ENCODE results near the gene SLC35A3. TPM values are rescaled to one million over a fixed set of nuclear protein-coding genes. Genes with fewer than 3 reads are reported as not detected.

Gene SLC35A3
- total and polyA plus RNA-seq, 9 of the 15 experiments (the other 6 are each of a cell fraction or from before 2014, with no cell fraction given), result 3.5 to 21.7 (median 13.2) TPM

DNA sequence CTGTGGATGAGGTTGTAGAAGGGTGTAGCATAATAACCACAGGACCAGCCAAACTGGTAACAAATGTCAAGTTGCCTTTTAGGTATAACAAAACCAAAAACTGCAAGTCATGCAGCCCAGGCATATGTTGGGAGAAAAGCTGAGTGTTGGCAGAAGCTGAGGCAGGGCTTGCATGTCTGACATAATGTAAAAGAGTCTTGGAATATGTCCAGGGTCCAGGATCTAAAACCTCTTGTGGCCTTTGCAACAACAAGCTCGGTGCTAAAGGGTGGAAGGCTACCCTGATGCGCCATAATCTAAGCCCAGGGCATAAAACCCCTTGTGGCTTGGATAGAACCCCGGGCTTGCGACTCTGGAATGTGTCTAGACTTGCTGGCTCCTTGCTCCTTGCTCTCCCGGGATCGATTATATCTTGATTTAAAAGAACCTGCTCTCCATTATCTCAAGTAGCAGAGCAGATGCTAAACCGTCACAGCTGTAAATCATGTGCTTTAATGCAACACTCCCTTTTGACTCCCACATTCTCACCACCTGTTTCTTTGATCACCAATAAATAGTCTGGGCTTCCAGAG is 26.5 kb upstream of the SLC35A3 start (continued):
- TF ChIP-seq, protein P1, sequence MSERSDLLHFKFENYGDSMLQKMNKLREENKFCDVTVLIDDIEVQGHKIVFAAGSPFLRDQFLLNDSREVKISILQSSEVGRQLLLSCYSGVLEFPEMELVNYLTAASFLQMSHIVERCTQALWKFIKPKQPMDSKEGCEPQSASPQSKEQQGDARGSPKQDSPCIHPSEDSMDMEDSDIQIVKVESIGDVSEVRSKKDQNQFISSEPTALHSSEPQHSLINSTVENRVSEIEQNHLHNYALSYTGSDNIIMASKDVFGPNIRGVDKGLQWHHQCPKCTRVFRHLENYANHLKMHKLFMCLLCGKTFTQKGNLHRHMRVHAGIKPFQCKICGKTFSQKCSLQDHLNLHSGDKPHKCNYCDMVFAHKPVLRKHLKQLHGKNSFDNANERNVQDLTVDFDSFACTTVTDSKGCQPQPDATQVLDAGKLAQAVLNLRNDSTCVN (CRISPR knock-in tag; IDR thresholded peaks at IDR 0.05), result no peak
- no peak for TF ChIP-seq DNMT1 (IDR thresholded peaks at IDR 0.05)
- no peak for TF ChIP-seq ZBTB8A (IDR thresholded peaks at IDR 0.05; ENCODE audit: partially characterized antibody)
- TF ChIP-seq POLR2AphosphoS2 (IDR thresholded peaks at IDR 0.05; ENCODE audit: low read length), result no peak
- TF ChIP-seq SREBF1 (IDR thresholded peaks at IDR 0.05; ENCODE audit: borderline replicate concordance, low read depth, low read length), result no peak
- TF ChIP-seq MTA3 (IDR thresholded peaks at IDR 0.05; ENCODE audit: borderline replicate concordance), result peak; percentile 64
- TF ChIP-seq NFRKB (IDR thresholded peaks at IDR 0.05; ENCODE audit: low read depth), result no peak
- TF ChIP-seq, protein P2, sequence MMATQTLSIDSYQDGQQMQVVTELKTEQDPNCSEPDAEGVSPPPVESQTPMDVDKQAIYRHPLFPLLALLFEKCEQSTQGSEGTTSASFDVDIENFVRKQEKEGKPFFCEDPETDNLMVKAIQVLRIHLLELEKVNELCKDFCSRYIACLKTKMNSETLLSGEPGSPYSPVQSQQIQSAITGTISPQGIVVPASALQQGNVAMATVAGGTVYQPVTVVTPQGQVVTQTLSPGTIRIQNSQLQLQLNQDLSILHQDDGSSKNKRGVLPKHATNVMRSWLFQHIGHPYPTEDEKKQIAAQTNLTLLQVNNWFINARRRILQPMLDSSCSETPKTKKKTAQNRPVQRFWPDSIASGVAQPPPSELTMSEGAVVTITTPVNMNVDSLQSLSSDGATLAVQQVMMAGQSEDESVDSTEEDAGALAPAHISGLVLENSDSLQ (IDR thresholded peaks at IDR 0.05), result peak; percentile 91
- TF ChIP-seq BHLHE40 (IDR thresholded peaks at IDR 0.05; ENCODE audit: low read length), result no peak
- TF ChIP-seq RCOR1 (IDR thresholded peaks at IDR 0.05; ENCODE audit: borderline replicate concordance in 1 of 2, low read depth in 2 of 2, low read length in 2 of 2), result peak in 1 of 2 experiments; percentile 77; a peak in 2 of 4 replicates
- TF ChIP-seq, protein P3, sequence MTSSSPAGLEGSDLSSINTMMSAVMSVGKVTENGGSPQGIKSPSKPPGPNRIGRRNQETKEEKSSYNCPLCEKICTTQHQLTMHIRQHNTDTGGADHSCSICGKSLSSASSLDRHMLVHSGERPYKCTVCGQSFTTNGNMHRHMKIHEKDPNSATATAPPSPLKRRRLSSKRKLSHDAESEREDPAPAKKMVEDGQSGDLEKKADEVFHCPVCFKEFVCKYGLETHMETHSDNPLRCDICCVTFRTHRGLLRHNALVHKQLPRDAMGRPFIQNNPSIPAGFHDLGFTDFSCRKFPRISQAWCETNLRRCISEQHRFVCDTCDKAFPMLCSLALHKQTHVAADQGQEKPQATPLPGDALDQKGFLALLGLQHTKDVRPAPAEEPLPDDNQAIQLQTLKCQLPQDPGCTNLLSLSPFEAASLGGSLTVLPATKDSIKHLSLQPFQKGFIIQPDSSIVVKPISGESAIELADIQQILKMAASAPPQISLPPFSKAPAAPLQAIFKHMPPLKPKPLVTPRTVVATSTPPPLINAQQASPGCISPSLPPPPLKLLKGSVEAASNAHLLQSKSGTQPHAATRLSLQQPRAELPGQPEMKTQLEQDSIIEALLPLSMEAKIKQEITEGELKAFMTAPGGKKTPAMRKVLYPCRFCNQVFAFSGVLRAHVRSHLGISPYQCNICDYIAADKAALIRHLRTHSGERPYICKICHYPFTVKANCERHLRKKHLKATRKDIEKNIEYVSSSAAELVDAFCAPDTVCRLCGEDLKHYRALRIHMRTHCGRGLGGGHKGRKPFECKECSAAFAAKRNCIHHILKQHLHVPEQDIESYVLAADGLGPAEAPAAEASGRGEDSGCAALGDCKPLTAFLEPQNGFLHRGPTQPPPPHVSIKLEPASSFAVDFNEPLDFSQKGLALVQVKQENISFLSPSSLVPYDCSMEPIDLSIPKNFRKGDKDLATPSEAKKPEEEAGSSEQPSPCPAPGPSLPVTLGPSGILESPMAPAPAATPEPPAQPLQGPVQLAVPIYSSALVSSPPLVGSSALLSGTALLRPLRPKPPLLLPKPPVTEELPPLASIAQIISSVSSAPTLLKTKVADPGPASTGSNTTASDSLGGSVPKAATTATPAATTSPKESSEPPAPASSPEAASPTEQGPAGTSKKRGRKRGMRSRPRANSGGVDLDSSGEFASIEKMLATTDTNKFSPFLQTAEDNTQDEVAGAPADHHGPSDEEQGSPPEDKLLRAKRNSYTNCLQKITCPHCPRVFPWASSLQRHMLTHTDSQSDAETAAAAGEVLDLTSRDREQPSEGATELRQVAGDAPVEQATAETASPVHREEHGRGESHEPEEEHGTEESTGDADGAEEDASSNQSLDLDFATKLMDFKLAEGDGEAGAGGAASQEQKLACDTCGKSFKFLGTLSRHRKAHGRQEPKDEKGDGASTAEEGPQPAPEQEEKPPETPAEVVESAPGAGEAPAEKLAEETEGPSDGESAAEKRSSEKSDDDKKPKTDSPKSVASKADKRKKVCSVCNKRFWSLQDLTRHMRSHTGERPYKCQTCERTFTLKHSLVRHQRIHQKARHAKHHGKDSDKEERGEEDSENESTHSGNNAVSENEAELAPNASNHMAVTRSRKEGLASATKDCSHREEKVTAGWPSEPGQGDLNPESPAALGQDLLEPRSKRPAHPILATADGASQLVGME (CRISPR knock-in tag; IDR thresholded peaks at IDR 0.05), result no peak
- TF ChIP-seq MEIS2 (IDR thresholded peaks at IDR 0.05; ENCODE audit: partially characterized antibody), result peak; percentile 97
- no peak for TF ChIP-seq THRAP3 (IDR thresholded peaks at IDR 0.05; ENCODE audit: borderline replicate concordance)
- no peak for TF ChIP-seq LCOR (CRISPR knock-in tag; IDR thresholded peaks at IDR 0.05)
- TF ChIP-seq NFATC3 (IDR thresholded peaks at IDR 0.05), result no peak
- no peak for TF ChIP-seq MAZ (CRISPR knock-in tag; conservative IDR thresholded peaks at IDR 0.05 in 1 of 2, IDR thresholded peaks at IDR 0.05 in 1 of 2)
- TF ChIP-seq CBFB (CRISPR knock-in tag; IDR thresholded peaks at IDR 0.05), result no peak
- no peak for TF ChIP-seq MEF2A (IDR thresholded peaks at IDR 0.05; ENCODE audit: control insufficient read depth, low read depth, low read length)
- TF ChIP-seq TEAD1 (CRISPR knock-in tag; IDR thresholded peaks at IDR 0.05), result 0 out of 4 replicates have a peak, but pooled peaks have one; percentile 33 to 65
- no peak for TF ChIP-seq RBM15 (IDR thresholded peaks at IDR 0.05; ENCODE audit: insufficient read depth, low read length)
